K562 (cell line): ENCODE data around the gene CNIH3. TPM values are rescaled to one million over a fixed set of nuclear protein-coding genes. Genes with fewer than 3 reads are reported as not detected.

Experiments
- HDAC8 ChIP-seq: fragments of 450-650 bp; IDR thresholded peaks from 2 replicates; pipeline ENCODE4 v1.6.1; 2016; ENCODE audit warnings: mild to moderate bottlenecking, missing genetic modification characterization, moderate library complexity, missing compliant biosample characterization
- HLTF ChIP-seq: fragments of 450-650 bp; IDR thresholded peaks from 2 replicates; pipeline ENCODE4 v1.6.1; 2016
- KLF6 ChIP-seq: fragments of 250-450 bp; sonication (Bioruptor Pico); IDR thresholded peaks from 2 replicates; pipeline ENCODE4 v1.4.0; 2020; ENCODE audit warnings: mild to moderate bottlenecking, moderate library complexity, borderline replicate concordance
- MAFG ChIP-seq: fragments of 450-650 bp; conservative IDR thresholded peaks from 2 replicates; pipeline ENCODE4 v1.6.1; 2016; ENCODE audit warnings: missing genetic modification characterization, missing compliant biosample characterization
- MIER1 ChIP-seq: fragments of 450-650 bp; IDR thresholded peaks from 2 replicates; pipeline ENCODE4 v1.6.1; 2016; ENCODE audit warnings: antibody characterized with exemption, mild to moderate bottlenecking, low read depth
- NFE2 ChIP-seq: IDR thresholded peaks from 2 replicates; pipeline ENCODE4 v1.6.1; 2014; ENCODE audit warnings: antibody characterized with exemption, low read depth
- OTX1 ChIP-seq: fragments of 450-650 bp; formaldehyde crosslinking; IDR thresholded peaks from 2 replicates; pipeline ENCODE4 v1.4.0; 2022; ENCODE audit warnings: mild to moderate bottlenecking
- POLR2B ChIP-seq: fragments of 450-650 bp; IDR thresholded peaks from 2 replicates; pipeline ENCODE4 v1.6.1; 2018; ENCODE audit warnings: low read depth; ENCODE audit not compliant: partially characterized antibody
- POLR3A ChIP-seq: IDR thresholded peaks from 2 replicates; pipeline ENCODE4 v1.6.1; 2011; ENCODE audit warnings: borderline replicate concordance, mild to moderate bottlenecking, moderate library complexity; ENCODE audit not compliant: insufficient read length, insufficient read depth; ENCODE audit errors: extremely low read depth
- POLR3G ChIP-seq: IDR thresholded peaks from 2 replicates; pipeline ENCODE4 v1.6.1; 2011; ENCODE audit not compliant: insufficient read length, insufficient replicate concordance; ENCODE audit errors: extremely low read depth
- SMARCC2 ChIP-seq: fragments of 450-650 bp; IDR thresholded peaks from 2 replicates; pipeline ENCODE4 v1.6.1; 2017; ENCODE audit warnings: antibody characterized with exemption, moderate library complexity, mild to moderate bottlenecking, low read depth
- SOX6 ChIP-seq: fragments of 450-650 bp; IDR thresholded peaks from 2 replicates; pipeline ENCODE4 v1.6.1; 2014; ENCODE audit warnings: mild to moderate bottlenecking
- ZNF124 ChIP-seq: sonication (generic); formaldehyde crosslinking; IDR thresholded peaks from 2 replicates; pipeline ENCODE4 v1.8.1; 2022; ENCODE audit warnings: missing genetic modification reagents
- polyA plus RNA-seq, 8 experiments: library from polyadenylated mRNA; depleted of rRNA in 4 of 8; stranded (reverse) in 5 of 8; unstranded in 3 of 8; fragments of >200 nt; fragmentation: Nextera tagmentation in 2 of 8; fragmentation: Illumina TruSeq in 1 of 8; extraction: Ambion mirVana in 2 of 8; extraction: Trizol in 1 of 8; gene quantifications; 2 replicates each; pipeline versions ENCODE4 v1.2.1 to v1.2.3, GENCODE V29; 2011 to 2014; ENCODE audit warnings: inconsistent platforms in 1 of 8, missing spikeins in 1 of 8
- total RNA-seq, 7 experiments: library from RNA; depleted of rRNA in 6 of 7; stranded (reverse); fragments of >200 nt in 6 of 7; fragmentation: Illumina TruSeq in 2 of 7; extraction: Trizol in 2 of 7; gene quantifications; 2 replicates each; pipeline versions ENCODE4 v1.2.1 to v1.2.3, GENCODE V29; 2011 to 2021; ENCODE audit warnings: low replicate concordance in 1 of 7
- TF ChIP-seq, protein P1 (sequence below), 2 experiments: fragments of 450-650 bp; IDR thresholded peaks; 2 replicates each; pipeline ENCODE4 v1.6.1; 2018; ENCODE audit warnings: mild to moderate bottlenecking in 2 of 2, low read depth in 1 of 2; ENCODE audit not compliant: partially characterized antibody in 2 of 2
- TF ChIP-seq, protein P2 (sequence below), 2 experiments: fragments of 450-650 bp in 1 of 2; sonication (generic) in 1 of 2; formaldehyde crosslinking in 1 of 2; IDR thresholded peaks in 1 of 2; conservative IDR thresholded peaks in 1 of 2; 2 replicates each; pipeline versions ENCODE4 v1.6.1 to v1.8.1; 2016 to 2023; ENCODE audit warnings: mild to moderate bottlenecking in 2 of 2, moderate library complexity in 2 of 2, inconsistent platforms in 1 of 2, missing genetic modification reagents in 1 of 2
- TF ChIP-seq, protein P3 (sequence below): IDR thresholded peaks from 2 replicates; pipeline ENCODE4 v1.6.1; 2016; ENCODE audit warnings: missing genetic modification characterization, missing compliant biosample characterization
- TF ChIP-seq, protein P4 (sequence below): fragments of 250-450 bp; sonication (Bioruptor Pico); IDR thresholded peaks from 2 replicates; pipeline ENCODE4 v1.4.0; 2020; ENCODE audit warnings: mild to moderate bottlenecking, moderate library complexity

Gene CNIH3
- total and polyA plus RNA-seq, 9 of the 15 experiments (the other 6 are each of a cell fraction or from before 2014, with no cell fraction given) = 0.14 to 1.8 (median 0.79) TPM

DNA sequence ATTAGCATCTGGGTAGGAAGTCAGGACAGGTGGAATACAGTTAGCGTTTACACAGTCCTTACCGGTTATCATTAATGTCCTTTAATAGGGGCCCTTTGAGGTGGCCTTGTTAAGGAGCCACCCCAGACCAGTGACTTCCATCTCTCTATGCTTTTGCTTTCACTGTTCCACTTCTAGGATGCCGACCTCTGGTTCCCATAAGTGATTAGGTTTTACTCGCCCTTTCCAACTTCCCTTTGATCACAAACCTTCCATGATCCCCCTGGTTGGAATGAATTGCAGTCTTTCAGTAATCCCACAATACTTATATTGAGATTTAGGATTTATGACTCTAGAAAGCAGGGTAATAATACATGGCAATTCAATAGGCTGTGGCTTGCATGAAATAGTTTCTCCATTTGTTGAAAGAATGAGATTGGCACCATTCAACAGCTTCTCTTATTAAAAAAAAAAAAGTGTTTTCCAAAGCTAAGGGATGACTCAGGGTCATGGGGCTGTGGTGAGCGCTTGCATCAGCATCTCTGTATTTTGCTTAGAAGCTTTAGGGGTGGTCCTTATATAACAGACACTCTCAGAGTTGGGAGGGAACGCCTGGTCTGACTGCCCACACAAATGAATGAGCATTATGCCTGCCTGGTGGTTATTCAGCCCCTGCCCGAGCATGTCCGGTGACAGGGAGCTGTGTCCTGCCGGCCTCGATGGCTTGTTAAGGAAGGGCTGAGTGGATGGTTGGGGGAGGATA, 110.5 kb downstream of the CNIH3 start (continued):
- no peak for TF ChIP-seq SMARCC2
- TF ChIP-seq, protein P1, sequence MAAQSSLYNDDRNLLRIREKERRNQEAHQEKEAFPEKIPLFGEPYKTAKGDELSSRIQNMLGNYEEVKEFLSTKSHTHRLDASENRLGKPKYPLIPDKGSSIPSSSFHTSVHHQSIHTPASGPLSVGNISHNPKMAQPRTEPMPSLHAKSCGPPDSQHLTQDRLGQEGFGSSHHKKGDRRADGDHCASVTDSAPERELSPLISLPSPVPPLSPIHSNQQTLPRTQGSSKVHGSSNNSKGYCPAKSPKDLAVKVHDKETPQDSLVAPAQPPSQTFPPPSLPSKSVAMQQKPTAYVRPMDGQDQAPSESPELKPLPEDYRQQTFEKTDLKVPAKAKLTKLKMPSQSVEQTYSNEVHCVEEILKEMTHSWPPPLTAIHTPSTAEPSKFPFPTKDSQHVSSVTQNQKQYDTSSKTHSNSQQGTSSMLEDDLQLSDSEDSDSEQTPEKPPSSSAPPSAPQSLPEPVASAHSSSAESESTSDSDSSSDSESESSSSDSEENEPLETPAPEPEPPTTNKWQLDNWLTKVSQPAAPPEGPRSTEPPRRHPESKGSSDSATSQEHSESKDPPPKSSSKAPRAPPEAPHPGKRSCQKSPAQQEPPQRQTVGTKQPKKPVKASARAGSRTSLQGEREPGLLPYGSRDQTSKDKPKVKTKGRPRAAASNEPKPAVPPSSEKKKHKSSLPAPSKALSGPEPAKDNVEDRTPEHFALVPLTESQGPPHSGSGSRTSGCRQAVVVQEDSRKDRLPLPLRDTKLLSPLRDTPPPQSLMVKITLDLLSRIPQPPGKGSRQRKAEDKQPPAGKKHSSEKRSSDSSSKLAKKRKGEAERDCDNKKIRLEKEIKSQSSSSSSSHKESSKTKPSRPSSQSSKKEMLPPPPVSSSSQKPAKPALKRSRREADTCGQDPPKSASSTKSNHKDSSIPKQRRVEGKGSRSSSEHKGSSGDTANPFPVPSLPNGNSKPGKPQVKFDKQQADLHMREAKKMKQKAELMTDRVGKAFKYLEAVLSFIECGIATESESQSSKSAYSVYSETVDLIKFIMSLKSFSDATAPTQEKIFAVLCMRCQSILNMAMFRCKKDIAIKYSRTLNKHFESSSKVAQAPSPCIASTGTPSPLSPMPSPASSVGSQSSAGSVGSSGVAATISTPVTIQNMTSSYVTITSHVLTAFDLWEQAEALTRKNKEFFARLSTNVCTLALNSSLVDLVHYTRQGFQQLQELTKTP (IDR thresholded peaks at IDR 0.05; ENCODE audit: low read depth in 1 of 2, partially characterized antibody in 2 of 2) = no peak
- TF ChIP-seq HDAC8 (tag) = no peak
- no peak for TF ChIP-seq POLR3G
- TF ChIP-seq KLF6 (CRISPR knock-in tag) = no peak
- TF ChIP-seq MIER1 = no peak
- TF ChIP-seq MAFG = no peak
- TF ChIP-seq ZNF124 = no peak
- no peak for TF ChIP-seq POLR2B
- TF ChIP-seq, protein P2, sequence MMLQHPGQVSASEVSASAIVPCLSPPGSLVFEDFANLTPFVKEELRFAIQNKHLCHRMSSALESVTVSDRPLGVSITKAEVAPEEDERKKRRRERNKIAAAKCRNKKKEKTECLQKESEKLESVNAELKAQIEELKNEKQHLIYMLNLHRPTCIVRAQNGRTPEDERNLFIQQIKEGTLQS (IDR thresholded peaks at IDR 0.05) = peak; percentile 93
- TF ChIP-seq, protein P2 (CRISPR knock-in tag; conservative IDR thresholded peaks at IDR 0.05) = no peak
- TF ChIP-seq, protein P3, sequence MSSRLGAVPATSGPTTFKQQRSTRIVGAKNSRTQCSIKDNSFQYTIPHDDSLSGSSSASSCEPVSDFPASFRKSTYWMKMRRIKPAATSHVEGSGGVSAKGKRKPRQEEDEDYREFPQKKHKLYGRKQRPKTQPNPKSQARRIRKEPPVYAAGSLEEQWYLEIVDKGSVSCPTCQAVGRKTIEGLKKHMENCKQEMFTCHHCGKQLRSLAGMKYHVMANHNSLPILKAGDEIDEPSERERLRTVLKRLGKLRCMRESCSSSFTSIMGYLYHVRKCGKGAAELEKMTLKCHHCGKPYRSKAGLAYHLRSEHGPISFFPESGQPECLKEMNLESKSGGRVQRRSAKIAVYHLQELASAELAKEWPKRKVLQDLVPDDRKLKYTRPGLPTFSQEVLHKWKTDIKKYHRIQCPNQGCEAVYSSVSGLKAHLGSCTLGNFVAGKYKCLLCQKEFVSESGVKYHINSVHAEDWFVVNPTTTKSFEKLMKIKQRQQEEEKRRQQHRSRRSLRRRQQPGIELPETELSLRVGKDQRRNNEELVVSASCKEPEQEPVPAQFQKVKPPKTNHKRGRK (tag) = no peak
- TF ChIP-seq NFE2 = no peak
- TF ChIP-seq OTX1 (CRISPR knock-in tag) = no peak
- TF ChIP-seq, protein P4, sequence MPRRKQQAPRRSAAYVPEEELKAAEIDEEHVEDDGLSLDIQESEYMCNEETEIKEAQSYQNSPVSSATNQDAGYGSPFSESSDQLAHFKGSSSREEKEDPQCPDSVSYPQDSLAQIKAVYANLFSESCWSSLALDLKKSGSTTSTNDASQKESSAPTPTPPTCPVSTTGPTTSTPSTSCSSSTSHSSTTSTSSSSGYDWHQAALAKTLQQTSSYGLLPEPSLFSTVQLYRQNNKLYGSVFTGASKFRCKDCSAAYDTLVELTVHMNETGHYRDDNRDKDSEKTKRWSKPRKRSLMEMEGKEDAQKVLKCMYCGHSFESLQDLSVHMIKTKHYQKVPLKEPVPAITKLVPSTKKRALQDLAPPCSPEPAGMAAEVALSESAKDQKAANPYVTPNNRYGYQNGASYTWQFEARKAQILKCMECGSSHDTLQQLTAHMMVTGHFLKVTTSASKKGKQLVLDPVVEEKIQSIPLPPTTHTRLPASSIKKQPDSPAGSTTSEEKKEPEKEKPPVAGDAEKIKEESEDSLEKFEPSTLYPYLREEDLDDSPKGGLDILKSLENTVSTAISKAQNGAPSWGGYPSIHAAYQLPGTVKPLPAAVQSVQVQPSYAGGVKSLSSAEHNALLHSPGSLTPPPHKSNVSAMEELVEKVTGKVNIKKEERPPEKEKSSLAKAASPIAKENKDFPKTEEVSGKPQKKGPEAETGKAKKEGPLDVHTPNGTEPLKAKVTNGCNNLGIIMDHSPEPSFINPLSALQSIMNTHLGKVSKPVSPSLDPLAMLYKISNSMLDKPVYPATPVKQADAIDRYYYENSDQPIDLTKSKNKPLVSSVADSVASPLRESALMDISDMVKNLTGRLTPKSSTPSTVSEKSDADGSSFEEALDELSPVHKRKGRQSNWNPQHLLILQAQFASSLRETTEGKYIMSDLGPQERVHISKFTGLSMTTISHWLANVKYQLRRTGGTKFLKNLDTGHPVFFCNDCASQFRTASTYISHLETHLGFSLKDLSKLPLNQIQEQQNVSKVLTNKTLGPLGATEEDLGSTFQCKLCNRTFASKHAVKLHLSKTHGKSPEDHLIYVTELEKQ (CRISPR knock-in tag) = no peak
- no peak for TF ChIP-seq POLR3A
- no peak for TF ChIP-seq SOX6
- TF ChIP-seq HLTF = no peak
